Fibroblast of skin of left biceps (primary cell): ENCODE measurements around the gene CD37.
"Not testable (repeated sequence)": the region's sequence is repeated elsewhere in the genome, so short reads cannot be mapped to it uniquely, and the experiment has no call there.

Experiments
- DNase-seq, 2 experiments: peaks; one replicate each; pipeline ENCODE4 v3.0.0-alpha.2; 2013; ENCODE audit warnings: low read depth in 2 of 2

The CD37 gene

DNA sequence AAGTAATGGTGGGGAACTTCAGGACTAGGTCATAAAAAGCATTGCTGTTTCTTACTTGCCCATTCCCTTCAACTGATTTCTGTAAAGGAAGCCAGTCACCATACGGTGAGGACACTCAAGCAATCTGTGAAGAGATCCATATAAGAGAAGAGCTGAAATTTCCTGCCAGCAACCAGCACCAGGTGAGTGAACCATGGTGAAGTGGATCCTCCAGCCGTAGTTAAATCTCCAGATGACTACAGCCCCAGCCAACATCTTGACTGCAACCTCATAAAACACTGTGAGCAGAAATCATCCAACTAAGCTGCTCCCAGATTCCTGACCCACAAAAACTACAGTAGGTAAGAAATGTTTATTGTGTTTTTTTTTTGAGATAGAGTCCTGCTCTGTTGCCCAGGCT, 6.5 kb upstream of the CD37 start:
- DNase-seq, result no peak

DNA sequence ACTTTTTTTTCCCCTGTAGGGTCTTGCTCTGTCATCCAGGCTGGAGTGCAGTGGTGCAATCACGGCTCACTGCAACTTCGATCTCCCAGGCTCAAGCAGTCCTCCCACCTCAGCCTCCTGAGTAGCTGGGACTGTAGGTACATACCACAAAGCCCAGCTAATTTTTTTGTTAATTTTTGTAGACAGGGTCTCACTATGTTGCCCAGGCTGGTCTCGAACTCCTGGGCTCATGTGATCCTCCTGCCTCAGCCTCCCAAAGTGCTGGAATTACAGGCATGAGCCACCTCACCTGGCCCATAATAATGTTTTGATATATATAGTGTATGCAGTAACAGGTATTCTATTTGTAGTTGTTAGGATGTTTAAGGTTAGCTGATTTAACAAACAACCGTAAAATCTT, 4.0 kb upstream of the CD37 start:
- DNase-seq, result not testable (repeated sequence)

DNA sequence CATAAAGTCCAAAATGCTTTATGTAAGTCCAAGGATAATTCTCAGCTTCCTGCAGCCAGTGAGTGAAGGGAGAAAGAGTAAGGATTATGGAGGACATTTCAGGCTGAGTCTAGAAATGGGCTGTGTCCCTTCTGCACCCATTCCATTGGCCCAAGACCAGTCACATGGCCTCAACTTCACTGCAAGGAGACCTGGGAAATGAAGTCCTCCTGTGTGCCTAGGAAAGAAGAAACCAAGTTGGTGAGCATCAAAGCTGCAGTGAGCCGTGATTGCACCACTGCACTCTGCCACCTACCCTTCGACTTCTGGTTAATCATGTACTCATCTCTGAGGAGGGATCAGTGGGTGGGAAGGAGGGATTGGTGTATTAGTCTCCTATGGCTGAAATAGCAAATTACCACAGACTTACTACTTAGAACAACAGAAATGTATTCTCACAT, 3.6 kb upstream of the CD37 start:
- DNase-seq, result no peak

DNA sequence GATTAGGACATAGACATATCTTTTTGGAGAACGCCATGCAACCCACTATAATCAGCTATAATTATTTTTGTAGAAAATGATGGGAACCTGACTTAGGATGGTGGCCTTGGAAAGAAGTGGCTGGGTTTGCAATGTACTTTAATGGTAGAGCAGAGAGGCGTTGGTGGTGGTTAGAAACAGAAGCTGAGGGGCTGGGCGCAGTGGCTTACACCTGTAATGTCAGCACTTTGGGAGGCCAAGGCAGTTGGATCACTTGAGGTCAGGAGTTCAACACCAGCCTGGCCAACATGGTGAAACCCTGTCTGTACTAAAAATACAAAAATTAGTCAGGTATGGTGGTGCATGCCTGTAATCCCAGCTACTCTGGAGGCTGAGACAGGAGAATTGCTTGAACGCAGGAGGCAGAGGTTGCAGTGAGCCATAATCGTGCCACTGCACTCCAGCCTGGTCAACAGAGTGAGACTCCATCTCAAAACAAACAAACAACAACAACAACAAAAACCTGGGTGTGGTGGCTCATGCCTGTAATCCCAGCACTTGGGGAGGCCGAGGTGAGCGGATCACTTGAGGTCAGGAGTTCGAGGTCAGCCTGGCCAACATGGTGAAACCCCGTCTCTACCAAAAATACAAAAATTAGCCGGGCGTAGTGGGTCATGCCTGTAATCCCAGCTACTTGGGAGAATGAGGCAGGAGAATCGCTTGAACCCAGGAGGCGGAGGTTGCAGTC, 2.4 kb upstream of the CD37 start:
- not testable (repeated sequence) for DNase-seq

DNA sequence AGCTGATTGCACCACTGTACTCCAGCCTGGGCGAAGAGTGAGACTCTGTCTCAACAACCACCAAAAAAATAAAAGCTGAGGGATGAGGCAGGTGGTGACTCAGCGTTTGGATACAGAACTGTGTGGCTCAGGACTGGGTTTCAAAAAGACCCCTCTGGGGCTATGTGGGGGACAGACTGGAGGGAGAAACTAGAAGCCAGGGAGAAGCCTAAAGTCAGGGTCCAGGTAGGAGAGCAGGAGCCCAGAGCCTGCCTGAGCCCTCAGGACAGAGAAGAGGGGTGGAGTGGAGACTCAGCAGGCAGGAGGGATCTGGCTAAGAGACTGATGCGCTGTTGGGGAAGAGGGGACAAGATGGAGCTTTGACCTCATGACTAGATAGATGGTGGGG, 1.8 kb upstream of the CD37 start:
- DNase-seq, result no peak

DNA sequence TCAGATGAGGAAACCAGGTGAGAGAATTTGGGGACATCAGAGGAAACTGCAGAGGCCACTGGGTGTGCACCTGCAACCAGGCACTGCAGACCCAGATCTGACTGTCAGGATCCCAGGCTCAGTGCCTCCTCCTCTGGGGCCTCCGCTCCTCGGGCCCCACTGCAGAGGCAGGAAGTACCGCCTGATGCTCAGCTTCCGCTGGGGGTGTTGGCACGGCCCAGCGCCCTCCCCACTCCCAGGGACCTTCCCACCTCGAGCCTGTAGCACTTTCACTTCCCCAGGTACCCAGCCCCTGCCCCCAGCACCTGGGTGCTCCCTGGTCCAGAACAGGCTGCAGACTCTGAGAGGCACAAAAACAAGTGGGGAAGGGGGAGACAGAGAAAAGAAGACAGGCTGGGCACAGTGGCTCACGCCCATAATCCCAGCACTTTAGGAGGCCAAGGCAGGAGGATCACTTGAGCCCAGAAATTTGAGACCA, 1.4 kb upstream of the CD37 start:
- no peak for DNase-seq

DNA sequence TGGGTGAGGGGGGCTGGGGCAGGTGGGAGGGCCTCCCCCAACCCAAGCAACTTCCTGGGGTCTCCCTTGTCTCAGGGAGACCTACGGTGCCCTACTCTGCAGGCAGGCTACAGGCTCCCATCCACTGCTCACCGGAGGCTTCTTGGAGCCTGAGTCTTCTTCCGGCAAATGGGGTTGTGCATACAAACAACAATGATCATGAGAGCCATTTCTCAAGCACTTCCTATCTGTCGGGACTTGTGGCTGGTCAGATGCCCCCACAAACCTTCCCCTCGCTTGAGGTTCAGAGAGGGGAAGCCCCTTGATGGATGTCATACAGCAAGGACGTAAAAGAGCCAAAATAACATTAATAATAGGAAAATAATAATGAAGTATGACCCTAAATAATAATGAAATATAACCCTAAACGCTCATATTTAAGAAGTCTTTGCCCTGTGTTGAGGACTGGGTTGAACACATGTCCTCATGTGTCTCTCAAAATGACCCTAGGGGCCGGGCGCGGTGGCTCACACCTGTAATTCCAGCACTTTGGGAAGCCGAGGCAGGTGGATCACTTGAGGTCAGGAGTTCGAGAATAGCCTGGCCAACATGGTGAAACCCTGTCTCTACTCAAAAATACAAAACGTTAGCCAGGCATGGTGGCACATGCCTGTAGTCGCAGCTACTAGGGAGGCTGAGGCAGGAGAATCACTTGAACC, 727 bp downstream of the CD37 start:
- no peak for DNase-seq

DNA sequence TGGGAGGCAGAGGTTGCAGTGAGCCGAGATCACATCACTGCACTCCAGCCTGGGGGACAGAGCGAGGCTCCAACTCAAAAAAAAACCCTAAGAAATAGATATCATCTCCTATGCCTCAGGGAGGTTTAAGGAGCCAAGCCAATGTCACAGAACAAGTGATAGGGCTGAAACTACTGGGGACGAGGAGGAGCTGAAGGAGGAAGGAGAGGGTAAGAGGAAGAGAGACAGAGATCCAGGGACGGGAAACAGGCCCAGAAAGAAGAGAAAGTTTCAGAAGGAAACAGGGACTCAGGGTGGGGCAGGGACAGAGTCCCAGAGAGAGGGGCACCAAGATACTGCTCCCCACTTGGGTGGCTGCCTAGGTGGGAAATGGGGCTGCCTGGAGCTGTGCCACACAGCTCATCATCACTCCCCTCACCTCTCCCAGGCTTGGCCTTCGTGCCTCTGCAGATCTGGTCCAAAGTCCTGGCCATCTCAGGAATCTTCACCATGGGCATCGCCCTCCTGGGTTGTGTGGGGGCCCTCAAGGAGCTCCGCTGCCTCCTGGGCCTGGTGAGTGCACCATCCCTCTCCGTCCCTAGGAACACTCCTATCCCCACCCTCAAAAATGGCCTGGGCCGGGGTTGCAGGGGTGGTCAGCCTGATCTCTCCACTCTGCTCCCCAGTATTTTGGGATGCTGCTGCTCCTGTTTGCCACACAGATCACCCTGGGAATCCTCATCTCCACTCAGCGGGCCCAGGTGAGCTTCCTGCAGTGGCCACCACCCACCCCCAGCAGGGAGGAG, 1.5 kb downstream of the CD37 start:
- no peak for DNase-seq

DNA sequence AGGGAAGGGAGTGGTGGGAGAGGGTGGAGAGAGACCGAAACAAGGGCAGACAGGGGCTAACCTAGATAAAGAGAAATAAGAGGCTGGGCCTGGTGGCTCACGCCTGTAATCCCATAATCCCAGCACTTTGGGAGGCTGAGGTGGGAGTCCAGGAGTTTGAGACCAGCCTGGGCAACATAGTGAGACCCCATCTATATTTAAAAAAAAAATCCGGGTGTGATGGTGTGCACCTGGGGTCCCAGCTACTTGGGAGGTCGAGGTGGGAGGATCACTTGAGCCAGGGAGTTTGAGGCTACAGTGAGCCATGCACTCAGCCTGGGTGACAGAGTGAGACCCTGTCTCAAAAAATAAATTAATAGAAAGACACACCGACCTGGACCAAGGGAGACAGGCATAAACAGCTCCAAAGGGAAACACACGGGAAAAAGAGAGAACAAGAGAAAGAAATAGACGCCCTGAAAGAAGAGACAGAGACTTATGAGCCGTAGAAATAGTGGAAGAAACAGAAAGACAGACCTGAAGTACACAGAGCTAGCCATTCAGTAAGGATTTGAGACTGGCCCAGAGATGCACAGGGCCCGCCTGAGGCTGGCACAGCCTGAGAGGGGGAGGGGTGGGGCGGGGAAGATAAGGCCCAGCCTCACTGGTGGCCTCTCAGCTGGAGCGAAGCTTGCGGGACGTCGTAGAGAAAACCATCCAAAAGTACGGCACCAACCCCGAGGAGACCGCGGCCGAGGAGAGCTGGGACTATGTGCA, 2.2 kb downstream of the CD37 start:
- no peak for DNase-seq

DNA sequence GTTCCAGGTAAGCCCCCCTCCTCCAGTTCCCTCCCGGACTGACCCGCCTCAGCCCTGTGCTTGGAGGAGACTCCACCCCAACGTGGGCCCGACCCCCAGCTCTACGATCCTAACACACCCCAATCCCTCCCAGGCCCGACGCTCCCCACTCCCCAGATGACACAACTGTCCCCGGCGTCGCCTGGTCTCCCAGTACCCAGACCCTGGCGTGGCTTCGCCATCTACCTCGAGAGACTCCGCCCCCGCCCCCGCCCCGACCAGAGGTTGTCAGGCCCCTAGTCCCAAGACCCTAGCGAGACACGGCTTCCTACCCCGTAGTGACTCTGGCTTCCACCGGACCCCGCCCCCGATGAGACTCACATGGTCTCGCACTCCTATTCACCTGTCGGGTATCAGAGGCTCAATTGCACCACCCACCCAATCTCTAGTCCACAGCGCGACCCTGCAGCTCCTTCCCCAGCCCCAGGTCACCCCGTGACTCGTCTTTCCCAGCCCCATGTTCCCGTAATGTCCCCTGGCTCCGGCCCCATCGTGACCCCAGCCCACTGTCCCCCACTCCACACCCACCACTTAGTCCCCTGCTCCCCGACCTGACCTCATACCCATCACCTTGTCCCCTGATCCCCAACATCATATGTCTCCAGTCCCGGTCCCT, 2.9 kb downstream of the CD37 start:
- DNase-seq, result no peak

DNA sequence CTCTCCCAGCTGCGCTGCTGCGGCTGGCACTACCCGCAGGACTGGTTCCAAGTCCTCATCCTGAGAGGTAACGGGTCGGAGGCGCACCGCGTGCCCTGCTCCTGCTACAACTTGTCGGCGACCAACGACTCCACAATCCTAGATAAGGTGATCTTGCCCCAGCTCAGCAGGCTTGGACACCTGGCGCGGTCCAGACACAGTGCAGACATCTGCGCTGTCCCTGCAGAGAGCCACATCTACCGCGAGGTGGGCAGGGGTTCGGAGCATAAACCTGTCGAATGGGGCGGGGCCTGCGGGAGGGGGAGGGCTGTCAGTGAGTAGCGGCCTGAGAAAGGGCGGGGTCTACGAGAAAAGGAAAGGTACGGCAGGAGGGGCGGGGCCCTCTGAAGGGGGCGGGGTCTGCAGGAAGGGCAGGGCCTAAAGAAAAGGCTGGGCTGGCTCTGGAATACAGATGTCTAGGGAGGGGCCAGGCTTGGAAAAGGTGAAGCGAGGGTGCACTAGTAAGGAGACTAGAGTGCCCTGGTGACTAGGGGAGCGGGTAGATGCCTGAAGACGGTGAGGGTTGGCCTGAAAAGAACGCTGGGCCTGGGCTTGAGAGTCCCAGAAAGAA, 3.6 kb downstream of the CD37 start:
- no peak for DNase-seq

DNA sequence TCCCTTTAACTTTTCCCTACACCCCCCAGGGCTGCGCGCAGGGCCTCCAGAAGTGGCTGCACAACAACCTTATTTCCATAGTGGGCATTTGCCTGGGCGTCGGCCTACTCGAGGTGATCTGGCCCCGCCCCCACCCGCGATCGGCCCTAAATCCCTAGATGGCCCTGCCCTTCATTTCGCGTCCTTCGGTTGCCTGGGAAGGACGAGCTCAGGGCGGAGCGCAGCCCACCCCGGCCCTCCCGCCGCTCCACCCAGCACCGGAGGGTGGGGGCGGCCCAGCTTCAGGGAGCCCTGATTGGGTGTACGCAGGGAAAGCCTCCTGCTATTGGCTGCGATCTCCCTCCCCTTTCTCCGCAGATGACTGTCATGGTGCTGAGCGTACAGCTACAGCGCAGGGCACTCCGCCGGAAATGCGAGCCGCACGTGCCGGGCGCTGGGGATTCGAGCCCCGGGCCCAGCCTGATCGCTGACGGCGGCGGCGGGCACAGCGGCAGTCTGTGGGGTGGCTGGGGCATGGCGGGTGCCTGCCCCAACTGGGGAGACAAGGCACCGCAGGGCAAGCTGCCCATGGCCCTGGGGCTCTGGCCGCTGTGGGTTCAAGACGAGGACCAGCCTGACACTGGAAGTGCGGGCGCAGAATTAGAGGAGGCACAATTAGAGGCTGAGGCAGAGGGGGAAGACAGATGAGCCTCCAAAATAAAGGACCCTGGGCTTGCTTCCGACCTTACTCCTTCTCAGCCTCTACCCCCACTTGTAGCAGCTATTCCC, 4.3 kb downstream of the CD37 start:
- peak; percentile 64 to 67 for DNase-seq

DNA sequence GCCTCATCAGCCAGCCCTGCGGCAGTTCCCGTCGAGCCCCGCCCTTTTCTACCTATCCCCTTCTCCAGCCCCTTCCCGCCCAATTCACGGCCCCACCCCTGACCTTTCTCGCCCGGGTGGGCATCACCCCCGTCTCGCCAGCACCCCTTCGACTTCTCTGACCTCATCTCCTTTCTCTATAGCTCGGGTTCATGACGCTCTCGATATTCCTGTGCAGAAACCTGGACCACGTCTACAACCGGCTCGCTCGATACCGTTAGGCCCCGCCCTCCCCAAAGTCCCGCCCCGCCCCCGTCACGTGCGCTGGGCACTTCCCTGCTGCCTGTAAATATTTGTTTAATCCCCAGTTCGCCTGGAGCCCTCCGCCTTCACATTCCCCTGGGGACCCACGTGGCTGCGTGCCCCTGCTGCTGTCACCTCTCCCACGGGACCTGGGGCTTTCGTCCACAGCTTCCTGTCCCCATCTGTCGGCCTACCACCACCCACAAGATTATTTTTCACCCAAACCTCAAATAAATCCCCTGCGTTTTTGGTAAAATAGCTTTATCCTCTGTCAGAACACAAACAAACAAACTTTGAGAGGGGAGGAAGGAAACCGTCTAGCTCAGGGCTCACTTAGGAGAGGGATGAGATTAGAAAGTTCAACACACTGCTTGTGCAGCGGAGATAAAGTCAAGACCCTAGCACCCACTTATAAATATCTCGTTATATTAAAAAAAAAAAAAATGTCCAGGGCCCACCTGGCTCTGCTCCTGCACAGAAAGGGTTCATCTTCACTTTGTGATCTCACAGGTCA, 5.1 kb downstream of the CD37 start:
- no peak for DNase-seq

DNA sequence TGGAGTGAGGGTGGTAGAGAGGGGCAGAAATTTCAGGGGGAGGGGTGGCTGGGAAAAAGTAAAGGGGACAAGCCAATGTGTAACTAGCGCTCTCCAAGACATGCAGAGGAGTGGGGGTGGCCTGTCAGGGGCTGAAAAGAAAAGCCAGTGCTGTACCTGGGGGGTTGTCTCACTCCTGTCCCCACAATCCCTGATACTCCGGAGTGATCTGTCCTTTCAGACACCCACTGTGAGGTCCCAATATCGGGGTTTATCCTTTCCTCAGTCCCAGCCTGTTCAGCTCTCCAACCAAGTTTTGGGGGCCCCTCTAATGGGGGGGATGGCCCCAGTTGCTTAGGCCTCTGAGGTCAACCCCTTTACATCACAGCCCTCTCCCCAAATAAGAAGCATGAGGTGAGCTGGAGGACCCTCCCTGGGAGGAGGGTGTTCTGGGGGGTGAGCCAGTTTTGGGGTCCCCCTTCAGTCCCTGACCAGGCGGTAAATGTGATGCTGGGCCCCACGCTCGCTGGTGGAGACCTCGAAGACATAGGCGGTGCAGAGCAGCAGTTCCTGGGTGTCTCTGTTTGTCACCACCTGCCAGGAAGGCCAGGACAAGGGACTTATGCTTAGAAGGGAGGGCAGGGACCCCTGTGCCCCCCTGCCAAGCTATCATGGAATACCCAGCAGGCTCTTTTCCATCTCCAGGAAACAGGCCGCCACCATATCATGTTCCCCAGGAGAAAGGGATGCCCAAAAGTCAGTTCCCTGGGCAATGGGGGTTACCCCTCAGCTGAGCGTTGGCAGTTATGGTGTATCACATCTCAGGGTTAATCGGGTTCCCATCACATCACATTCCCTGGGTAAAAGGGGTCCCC, 5.9 kb downstream of the CD37 start:
- DNase-seq, result no peak

DNA sequence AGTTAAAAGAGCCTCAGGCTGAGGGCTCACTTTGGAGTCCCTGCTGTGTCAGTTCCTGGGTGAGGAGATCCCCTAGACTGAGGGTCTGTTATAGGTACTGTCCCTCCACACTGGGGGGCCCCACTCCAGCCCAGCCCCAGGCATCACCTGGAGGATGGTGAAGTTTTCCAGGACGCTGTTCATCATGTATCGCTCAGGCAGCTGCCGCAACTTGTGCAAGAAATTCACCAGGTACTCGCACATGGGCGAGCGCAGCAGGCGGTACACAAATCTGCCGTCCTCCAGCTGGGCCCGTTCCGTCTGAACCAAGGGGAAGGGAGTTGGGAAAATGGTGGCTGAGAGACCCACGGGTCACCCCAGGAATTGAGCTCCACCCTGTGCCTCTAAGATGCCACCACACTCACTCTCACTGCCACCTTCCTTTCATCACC, 7.1 kb downstream of the CD37 start:
- DNase-seq, result no peak

DNA sequence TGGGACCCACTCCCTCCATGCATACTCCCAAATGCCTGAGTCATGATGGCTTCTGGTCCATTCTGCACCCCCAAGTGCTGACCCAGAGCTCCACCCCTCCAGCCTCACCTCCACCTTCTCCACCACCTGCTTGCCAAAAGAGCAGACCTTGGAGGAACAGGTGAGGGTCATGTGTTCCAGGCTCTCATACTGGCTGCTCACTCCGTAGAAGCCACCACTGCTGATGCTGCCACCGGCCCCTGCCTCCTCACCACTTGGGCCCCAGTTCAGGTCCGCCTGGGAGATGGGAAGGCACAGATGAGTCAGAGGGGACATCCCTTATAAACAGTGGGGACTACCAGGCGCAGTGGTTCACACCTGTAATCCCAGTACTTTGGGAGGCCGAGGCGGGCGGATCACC, 7.9 kb downstream of the CD37 start:
- DNase-seq, result no peak

DNA sequence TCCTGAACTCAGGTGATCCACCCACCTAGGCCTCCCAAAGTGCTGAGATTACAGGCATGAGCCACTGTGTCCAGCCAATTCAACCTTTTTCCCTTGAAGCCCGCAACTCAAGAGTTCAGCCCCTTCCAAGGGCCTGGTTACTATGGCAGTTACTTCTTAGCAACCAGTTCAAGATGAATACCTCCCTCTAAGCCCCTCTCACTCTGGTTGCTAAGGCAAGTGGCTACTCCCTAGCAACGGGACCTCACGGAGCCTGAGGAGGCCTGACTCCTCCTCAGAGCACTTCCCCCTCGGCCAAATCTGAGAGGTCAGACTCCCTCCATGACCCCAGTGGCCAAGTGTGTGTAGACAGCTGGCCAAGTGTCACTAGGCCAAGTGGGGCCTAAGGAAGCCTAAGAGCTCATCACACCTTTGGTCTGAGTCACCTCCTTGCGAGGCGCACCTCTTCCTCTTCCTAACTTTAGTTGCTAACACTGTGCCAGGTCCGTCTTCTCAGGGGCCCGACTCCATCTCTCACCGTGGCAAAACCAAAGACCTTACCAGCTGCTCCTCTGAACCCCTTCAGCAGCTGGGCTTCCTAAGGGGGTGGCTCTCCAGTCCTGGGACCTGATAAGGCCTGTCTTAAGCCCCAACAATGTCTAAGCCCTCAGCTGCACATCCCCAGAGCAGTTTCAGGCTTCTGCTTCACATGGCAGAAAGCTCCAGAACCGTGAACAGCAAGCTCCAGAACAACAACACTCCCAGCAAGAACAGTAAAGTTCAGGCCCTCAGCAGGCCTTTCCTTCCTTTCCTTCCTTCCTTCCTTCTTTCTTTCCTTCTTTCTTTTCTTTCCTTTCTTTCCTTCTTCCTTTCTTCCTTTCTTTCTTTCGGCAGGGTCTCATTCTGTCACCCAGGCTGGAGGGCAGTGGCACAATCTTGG, 9.6 kb downstream of the CD37 start:
- no peak for DNase-seq
